SU-DHL-6 (cell line): ENCODE measurements around the gene ETFA.

Experiments used
- H2AFZ ChIP-seq: fragments of 200-600 bp; sonication (generic); 2 replicates; pipeline ENCODE4 v1.6.1; 2014; ENCODE audit warnings: low read depth, mild to moderate bottlenecking, moderate library complexity, mixed read lengths, antibody characterized with exemption, low read length; ENCODE audit not compliant: severe bottlenecking
- H3F3A ChIP-seq: fragments of 200-600 bp; shearing (Covaris generic); 2 replicates; pipeline ENCODE4 v1.6.0; 2016; ENCODE audit warnings: antibody characterized with exemption, mild to moderate bottlenecking; ENCODE audit not compliant: insufficient read depth
- H3K27ac ChIP-seq: fragments of 200-600 bp; sonication (generic); 2 replicates; pipeline ENCODE4 v1.5.1; 2016; ENCODE audit warnings: low read depth, mild to moderate bottlenecking, low read length, moderate library complexity, mixed read lengths
- H3K27me3 ChIP-seq: fragments of 200-600 bp; sonication (generic), shearing (Covaris generic); 2 replicates; pipeline ENCODE4 v1.6.0; 2014; ENCODE audit warnings: mild to moderate bottlenecking, low read length
- H3K36me3 ChIP-seq: fragments of 200-600 bp; sonication (generic); 2 replicates; pipeline ENCODE4 v1.6.1; 2014; ENCODE audit warnings: mild to moderate bottlenecking, low read length, mixed read lengths
- H3K4me2 ChIP-seq: fragments of 300-600, 200-600 bp; shearing (Covaris generic), sonication (generic); 2 replicates; pipeline ENCODE4 v1.6.0; 2014; ENCODE audit warnings: low read length, low read depth, mild to moderate bottlenecking; ENCODE audit not compliant: poor library complexity, severe bottlenecking
- H3K4me3 ChIP-seq: fragments of 200-600 bp; sonication (generic); 2 replicates; pipeline ENCODE4 v1.5.1; 2014; ENCODE audit warnings: antibody characterized with exemption, low read length, mild to moderate bottlenecking, mixed read lengths; ENCODE audit not compliant: insufficient read depth, poor library complexity, severe bottlenecking
- H3K79me2 ChIP-seq: fragments of 200-600 bp; sonication (generic); 2 replicates; pipeline ENCODE4 v1.6.1; 2014; ENCODE audit warnings: mild to moderate bottlenecking, low read length, moderate library complexity; ENCODE audit not compliant: insufficient read depth
- H3K9ac ChIP-seq: fragments of 200-600 bp; sonication (generic); 2 replicates; pipeline ENCODE4 v1.7.0; 2014; ENCODE audit warnings: mild to moderate bottlenecking, low read length
- H3K9me2 ChIP-seq: fragments of 200-600 bp; sonication (generic); replicated peaks from 2 replicates; pipeline ENCODE4 v1.6.1; 2014; ENCODE audit warnings: low read length; ENCODE audit not compliant: insufficient read depth
- H3K9me3 ChIP-seq: fragments of 200-600 bp; sonication (generic); 2 replicates; pipeline ENCODE4 v1.6.1; 2014; ENCODE audit warnings: low read length, mixed read lengths; ENCODE audit not compliant: insufficient read depth
- H4K20me1 ChIP-seq: fragments of 200-600 bp; sonication (generic); 2 replicates; pipeline ENCODE4 v1.6.1; 2014; ENCODE audit warnings: low read depth, mild to moderate bottlenecking, antibody characterized with exemption, low read length, moderate library complexity, mixed read lengths
- CTCF ChIP-seq: fragments of 200-600 bp; sonication (generic); IDR thresholded peaks from one replicate; pipeline ENCODE4 v1.5.1; 2017; ENCODE audit warnings: antibody characterized with exemption, mild to moderate bottlenecking, low read length, moderate library complexity; ENCODE audit not compliant: insufficient read depth, poor library complexity, severe bottlenecking
- EZH2phosphoT487 ChIP-seq: fragments of 200-600 bp; sonication (generic), shearing (Covaris generic); conservative IDR thresholded peaks from 2 replicates; pipeline ENCODE4 v1.6.1; 2018; ENCODE audit warnings: mild to moderate bottlenecking, antibody characterized with exemption, low read length, moderate library complexity, mixed read lengths

Gene ETFA

GRCh38 chr15:76208084-76208785, 103.0 kb downstream of the ETFA start:
- Histone ChIP-seq H3K4me3 (no peak overlapping the region), H3K27me3 (no peaks in the 10 kb centered on the region), H4K20me1 (no peaks in the 10 kb centered on the region), H3K4me2 (no peak overlapping the region), H2AFZ (no peak overlapping the region), H3K79me2 (no peaks in the 10 kb centered on the region), H3F3A (no peaks in the 10 kb centered on the region), H3K9ac (no peak overlapping the region), H3K9me3 (no peaks in the 10 kb centered on the region), H3K36me3 (no peaks in the 10 kb centered on the region), H3K9me2 (no peaks in the 10 kb centered on the region), H3K27ac (no peak overlapping the region)
- TF ChIP-seq EZH2phosphoT487 (no peak), CTCF (no peak)

DNA sequence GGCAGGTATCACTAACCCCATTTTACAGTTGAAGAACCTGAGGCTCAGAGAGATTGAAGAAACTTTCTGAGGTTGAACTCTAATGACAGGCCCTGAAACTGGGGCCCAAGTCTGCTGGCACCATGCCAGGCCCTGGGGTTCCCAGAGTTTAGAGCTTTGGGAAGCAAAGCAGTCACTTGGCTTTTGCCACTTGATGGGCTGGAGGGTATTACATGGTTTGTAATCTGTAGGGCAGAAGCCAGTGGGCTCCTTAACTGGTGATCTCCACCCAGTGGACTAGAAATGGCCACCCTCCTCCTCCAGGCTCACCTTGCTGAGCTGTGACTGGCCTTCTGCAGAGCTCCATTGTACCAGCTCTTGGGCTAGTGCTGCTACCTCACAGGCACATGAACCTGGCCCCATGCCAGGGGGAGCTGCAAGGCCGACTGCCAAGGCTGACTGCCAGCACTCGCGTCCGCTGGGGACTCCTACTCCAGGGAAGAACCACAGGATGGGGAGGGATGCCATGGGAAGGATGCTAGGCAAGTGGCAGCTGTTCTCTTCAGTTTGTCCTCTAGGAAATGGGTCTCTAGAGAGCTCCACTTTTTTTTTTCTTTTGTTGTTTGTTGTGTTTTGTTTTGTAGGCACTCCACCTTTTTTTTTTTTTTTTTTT, 104.8 kb downstream of the ETFA start:
- Histone ChIP-seq H4K20me1 (no peaks in the 10 kb centered on the region), H3K4me2 (no peak overlapping the region), H3K9me3 (no peaks in the 10 kb centered on the region), H3K9me2 (no peaks in the 10 kb centered on the region), H3K9ac (no peak overlapping the region), H3K4me3 (no peak overlapping the region), H3K36me3 (no peaks in the 10 kb centered on the region), H3K27me3 (no peaks in the 10 kb centered on the region), H3K79me2 (no peaks in the 10 kb centered on the region), H3F3A (no peaks in the 10 kb centered on the region), H2AFZ (no peak overlapping the region), H3K27ac (no peak overlapping the region)
- TF ChIP-seq CTCF (no peak), EZH2phosphoT487 (no peak)

- Histone ChIP-seq H2AFZ (no peak overlapping the region), H3K36me3 (no peaks in the 10 kb centered on the region), H3F3A (no peaks in the 10 kb centered on the region), H4K20me1 (no peaks in the 10 kb centered on the region), H3K79me2 (no peaks in the 10 kb centered on the region), H3K9me3 (no peaks in the 10 kb centered on the region), H3K27ac (no peak overlapping the region), H3K4me2 (no peak overlapping the region), H3K4me3 (no peak overlapping the region), H3K27me3 (no peaks in the 10 kb centered on the region), H3K9ac (no peak overlapping the region), H3K9me2 (no peaks in the 10 kb centered on the region)
- TF ChIP-seq CTCF, result no peak
- no peak for TF ChIP-seq EZH2phosphoT487
These were observed 106.3 kb downstream of the ETFA start for GRCh38 chr15:76204916-76205460.
